MCF 10A (cell line): ENCODE data around the gene ZBTB49. TPM values are rescaled to one million over a fixed set of nuclear protein-coding genes. Genes with fewer than 3 reads are reported as not detected.

ENCODE experiments used
- BruUV-seq: library from RNA; stranded (reverse); fragments of 400-500 nt; replicated peaks from 2 replicates; lab custom pipeline; 2021; lab: Mats Ljungman, UMichigan
- CTCF ChIA-PET: fragments of 300-600 bp; sonication (Branson Sonifier 250); formaldehyde crosslinking; extraction: SDS; loops from one replicate; lab custom pipeline; 2021; ENCODE audit warnings: antibody characterized with exemption, inconsistent platforms; lab: Yijun Ruan, JAX
- POLR2A ChIA-PET: fragments of 300-600, 350-650 bp; sonication (Branson Sonifier 250); formaldehyde crosslinking; extraction: SDS; loops from one replicate; lab custom pipeline; 2020; ENCODE audit warnings: antibody characterized with exemption, inconsistent platforms; lab: Yijun Ruan, JAX
- DNase-seq: peaks from one replicate; pipeline ENCODE4 v3.0.0-alpha.2; 2018; ENCODE audit not compliant: unreplicated experiment
- H3K27ac Mint-ChIP-seq: one replicate; pipeline ENCODE4 v1.8.0; 2022; ENCODE audit warnings: mild to moderate bottlenecking, low read depth, mixed read lengths; ENCODE audit not compliant: unreplicated experiment
- H3K27me3 Mint-ChIP-seq: one replicate; pipeline ENCODE4 v1.8.0; 2022; ENCODE audit warnings: mixed read lengths; ENCODE audit not compliant: insufficient read depth, unreplicated experiment
- H3K36me3 Mint-ChIP-seq: one replicate; pipeline ENCODE4 v1.8.0; 2022; ENCODE audit warnings: mild to moderate bottlenecking, moderate library complexity, mixed read lengths; ENCODE audit not compliant: insufficient read depth, unreplicated experiment
- H3K4me1 Mint-ChIP-seq: one replicate; pipeline ENCODE4 v1.8.0; 2022; ENCODE audit warnings: mixed read lengths; ENCODE audit not compliant: insufficient read depth, unreplicated experiment
- H3K4me3 Mint-ChIP-seq: one replicate; pipeline ENCODE4 v1.8.0; 2022; ENCODE audit warnings: mild to moderate bottlenecking, moderate library complexity, mixed read lengths; ENCODE audit not compliant: unreplicated experiment
- H3K9me3 Mint-ChIP-seq: one replicate; pipeline ENCODE4 v1.8.0; 2022; ENCODE audit warnings: mixed read lengths; ENCODE audit not compliant: unreplicated experiment
- CTCF ChIP-seq: fragments of 200-600 bp; IDR thresholded peaks from one replicate; pipeline ENCODE4 v1.8.0; 2022; ENCODE audit warnings: antibody characterized with exemption, mild to moderate bottlenecking; ENCODE audit not compliant: unreplicated experiment
- intact Hi-C: fragments of 100-400 bp; cut with micrococcal nuclease; formaldehyde crosslinking; loops from 2 replicates; pipeline ENCODE4 v1.14.1; 2022
- total RNA-seq: library from RNA; stranded (reverse); gene quantifications from 2 replicates; pipeline ENCODE4 v1.2.3, GENCODE V29; 2022

Gene ZBTB49
- total RNA-seq, 1 experiment from 2014 or later: 5.9 TPM

GRCh38 chr4:4327652-4328121, 37.6 kb downstream of the ZBTB49 start:
- peak; percentile 7 for DNase-seq
- ChIA-PET POLR2A (no interaction called here), CTCF (interaction anchor here (0.6 to 0.7 kb wide), 2 partner anchors 449 to 604 kb away, joined by 3 read pairs; no protein-coding TSS in a partner anchor)
- Mint-ChIP-seq H3K4me3 (no peak overlapping the region), H3K9me3 (no peaks in the 10 kb centered on the region), H3K27ac (no peak overlapping the region), H3K4me1 (no peaks in the 10 kb centered on the region), H3K27me3 (no peaks in the 10 kb centered on the region), H3K36me3 (no peaks in the 10 kb centered on the region)
- no TSS peak for BruUV-seq
- intact Hi-C loops: no loop called here
- TF ChIP-seq CTCF: peak; percentile 12

- intact Hi-C loops: no loop called here
- H3K27ac Mint-ChIP-seq: no peak overlapping the region
- no peak for DNase-seq
- no peaks in the 10 kb centered on the region for H3K9me3 Mint-ChIP-seq
- TF ChIP-seq CTCF: no peak
- no peak overlapping the region for H3K4me3 Mint-ChIP-seq
- ChIA-PET POLR2A (no interaction called here), CTCF (interaction anchor here (0.7 kb wide), 1 partner anchor 450 kb away, joined by 3 read pairs; no protein-coding TSS in a partner anchor)
- H3K36me3 Mint-ChIP-seq: no peaks in the 10 kb centered on the region
- no peaks in the 10 kb centered on the region for H3K4me1 Mint-ChIP-seq
- no TSS peak for BruUV-seq
- H3K27me3 Mint-ChIP-seq: no peaks in the 10 kb centered on the region
These were observed 38.2 kb downstream of the ZBTB49 start for GRCh38 chr4:4328206-4328605.

- Mint-ChIP-seq H3K4me1 (no peaks in the 10 kb centered on the region), H3K27me3 (no peaks in the 10 kb centered on the region), H3K9me3 (no peaks in the 10 kb centered on the region), H3K4me3 (no peak overlapping the region), H3K27ac (no peak overlapping the region), H3K36me3 (no peaks in the 10 kb centered on the region)
- intact Hi-C loops: no loop called here
- TF ChIP-seq CTCF: no peak
- POLR2A ChIA-PET: no interaction called here
- BruUV-seq: no TSS peak
- no peak for DNase-seq
- CTCF ChIA-PET: interaction anchor here (0.6 to 0.8 kb wide), 3 partner anchors 9 to 68 kb away, joined by 3 to 8 read pairs (median 3); no protein-coding TSS in a partner anchor
These were observed 38.8 kb downstream of the ZBTB49 start for GRCh38 chr4:4328840-4329239.

- ChIA-PET CTCF (interaction anchor here (0.8 kb wide), 2 partner anchors 10 to 25 kb away, joined by 3 read pairs; no protein-coding TSS in a partner anchor), POLR2A (no interaction called here)
- intact Hi-C loops: no loop called here
These were observed 39.4 kb downstream of the ZBTB49 start for GRCh38 chr4:4329496-4329895.

More at GRCh38 chr4:4329496-4329895, 39.4 kb downstream of the ZBTB49 start:
- no peak for DNase-seq
- Mint-ChIP-seq H3K9me3 (no peaks in the 10 kb centered on the region), H3K4me1 (no peaks in the 10 kb centered on the region), H3K4me3 (no peak overlapping the region), H3K36me3 (no peaks in the 10 kb centered on the region), H3K27me3 (no peaks in the 10 kb centered on the region), H3K27ac (no peak overlapping the region)
- no peak for TF ChIP-seq CTCF
- no TSS peak for BruUV-seq
